ENCODE results near the gene CEND1.
"Not testable (repeated sequence)": the region's sequence is repeated elsewhere in the genome, so short reads cannot be mapped to it uniquely, and the experiment has no call there.

The CEND1 gene

GRCh38 chr11:763549-764321 lies 26.2 kb downstream of the CEND1 start:
- DNase-seq (ENCODE audit: low spot score) = no peak

DNA sequence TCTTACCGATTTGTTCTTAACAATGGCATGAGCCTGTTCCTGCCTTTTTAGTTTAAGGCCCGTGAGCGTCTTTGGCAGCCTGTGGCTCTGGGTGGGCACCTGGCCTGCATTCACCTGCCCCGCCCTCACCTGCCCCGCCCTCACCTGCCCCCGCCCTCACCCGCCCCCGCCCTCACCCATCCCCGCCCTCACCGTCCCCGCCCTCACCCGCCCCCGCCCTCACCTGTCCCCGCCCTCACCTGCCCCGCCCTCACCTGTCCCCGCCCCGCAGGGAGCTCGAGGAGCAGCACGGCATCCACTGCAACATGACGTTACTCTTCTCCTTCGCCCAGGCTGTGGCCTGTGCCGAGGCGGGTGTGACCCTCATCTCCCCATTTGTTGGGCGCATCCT lies 26.8 kb downstream of the CEND1 start:
- DNase-seq (ENCODE audit: low spot score) = no peak

DNA sequence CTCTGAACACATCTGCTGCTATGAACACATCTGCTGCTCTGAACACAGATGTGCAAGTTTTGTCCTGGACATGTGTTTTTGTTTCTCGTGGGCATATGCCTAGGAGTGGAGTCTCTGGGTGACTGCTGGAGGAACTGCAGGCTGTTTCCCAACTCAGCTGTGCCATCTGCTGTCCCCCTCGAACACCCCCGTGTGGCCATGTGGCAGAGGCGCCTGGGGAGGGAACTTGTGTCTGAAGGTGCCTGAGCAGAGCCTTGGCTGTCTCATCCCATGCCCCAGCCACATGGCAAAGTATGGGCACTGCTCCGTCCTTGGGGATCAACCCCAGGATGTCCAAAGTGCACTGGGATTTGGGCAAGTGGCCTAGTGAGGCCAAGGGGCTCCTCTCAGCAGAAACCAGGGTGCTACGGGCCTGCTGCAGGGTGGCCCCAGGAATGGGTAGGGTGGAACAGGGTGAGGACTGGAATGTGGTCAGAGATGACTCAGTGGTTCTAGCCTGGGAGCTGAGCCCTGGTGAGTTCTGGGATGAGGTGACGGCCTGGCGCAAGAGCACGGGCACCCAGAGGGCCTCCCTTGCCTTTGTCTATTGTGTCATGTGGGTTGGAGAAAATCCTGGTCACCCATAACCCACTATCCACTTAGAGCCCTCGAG lies 27.3 kb downstream of the CEND1 start:
- DNase-seq (ENCODE audit: low spot score) = no peak

DNA sequence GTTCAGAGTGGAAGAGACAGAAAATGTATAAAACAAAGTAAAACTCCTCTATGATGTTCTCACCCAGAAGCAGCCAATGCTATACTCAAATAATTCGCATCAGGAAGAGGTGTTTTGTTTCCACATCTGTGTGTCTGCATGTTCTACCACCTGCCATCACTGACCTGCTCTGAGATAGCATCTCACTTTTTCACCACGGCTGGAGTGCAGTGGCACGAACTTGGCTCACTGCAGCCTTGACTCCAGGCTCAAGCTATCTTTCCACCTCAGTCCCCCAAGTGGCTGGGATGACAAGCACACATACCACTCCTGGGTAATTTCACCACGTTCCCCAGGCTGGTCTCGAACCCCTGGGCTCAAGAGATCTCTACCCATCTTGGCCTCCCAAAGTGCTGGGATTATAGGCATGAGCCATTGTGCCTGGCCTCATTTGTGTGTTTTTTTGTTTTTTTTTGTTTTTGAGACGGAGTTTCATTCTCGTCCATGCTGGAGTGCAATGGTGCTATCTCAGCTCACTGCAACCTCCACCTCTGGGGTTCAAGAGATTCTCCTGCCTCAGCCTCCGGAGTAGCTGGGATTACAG lies 28.3 kb downstream of the CEND1 start:
- DNase-seq (ENCODE audit: low spot score) = no peak

- DNase-seq (ENCODE audit: low spot score) = no peak
Observed at GRCh38 chr11:760236-760635, 29.7 kb downstream of the CEND1 start.

DNA sequence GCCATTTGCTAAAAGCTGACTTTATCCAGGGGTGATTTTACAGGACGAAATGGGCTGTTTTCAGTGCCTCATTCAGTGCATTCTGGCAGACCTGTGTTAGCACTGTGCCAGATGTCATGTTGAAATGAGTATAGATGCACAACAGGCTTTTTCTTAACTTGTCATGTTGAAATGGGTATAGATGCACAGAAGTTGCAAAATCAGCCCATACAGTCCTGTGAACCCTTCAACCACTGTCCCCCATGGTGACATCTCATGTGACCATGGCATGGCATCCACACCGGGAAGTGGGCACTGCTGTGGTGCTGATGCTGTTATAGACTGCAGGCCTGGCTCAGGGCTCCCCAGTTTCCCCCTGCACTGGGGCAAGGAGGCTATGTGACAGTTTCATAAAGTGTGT lies 40.2 kb downstream of the CEND1 start:
- no peak for DNase-seq (ENCODE audit: low spot score)

DNA sequence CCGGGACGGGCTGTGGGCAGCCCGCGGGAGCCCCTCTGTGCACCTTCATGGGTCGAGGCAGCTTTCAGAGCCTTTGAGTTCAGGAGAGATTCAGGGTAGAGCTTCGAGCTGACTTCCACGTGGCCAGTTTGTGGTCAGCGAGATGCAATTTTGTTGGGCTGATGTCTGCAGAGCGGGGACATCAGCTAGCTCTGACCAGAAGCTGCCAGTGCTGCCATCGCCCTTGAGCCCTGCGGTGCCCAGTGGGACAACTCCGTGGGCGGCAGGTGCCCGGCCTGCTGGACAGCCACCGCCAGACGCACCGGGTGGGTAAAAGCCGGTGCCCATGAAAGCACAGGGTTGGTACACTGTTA lies 41.9 kb downstream of the CEND1 start:
- DNase-seq (ENCODE audit: low spot score) = no peak

DNA sequence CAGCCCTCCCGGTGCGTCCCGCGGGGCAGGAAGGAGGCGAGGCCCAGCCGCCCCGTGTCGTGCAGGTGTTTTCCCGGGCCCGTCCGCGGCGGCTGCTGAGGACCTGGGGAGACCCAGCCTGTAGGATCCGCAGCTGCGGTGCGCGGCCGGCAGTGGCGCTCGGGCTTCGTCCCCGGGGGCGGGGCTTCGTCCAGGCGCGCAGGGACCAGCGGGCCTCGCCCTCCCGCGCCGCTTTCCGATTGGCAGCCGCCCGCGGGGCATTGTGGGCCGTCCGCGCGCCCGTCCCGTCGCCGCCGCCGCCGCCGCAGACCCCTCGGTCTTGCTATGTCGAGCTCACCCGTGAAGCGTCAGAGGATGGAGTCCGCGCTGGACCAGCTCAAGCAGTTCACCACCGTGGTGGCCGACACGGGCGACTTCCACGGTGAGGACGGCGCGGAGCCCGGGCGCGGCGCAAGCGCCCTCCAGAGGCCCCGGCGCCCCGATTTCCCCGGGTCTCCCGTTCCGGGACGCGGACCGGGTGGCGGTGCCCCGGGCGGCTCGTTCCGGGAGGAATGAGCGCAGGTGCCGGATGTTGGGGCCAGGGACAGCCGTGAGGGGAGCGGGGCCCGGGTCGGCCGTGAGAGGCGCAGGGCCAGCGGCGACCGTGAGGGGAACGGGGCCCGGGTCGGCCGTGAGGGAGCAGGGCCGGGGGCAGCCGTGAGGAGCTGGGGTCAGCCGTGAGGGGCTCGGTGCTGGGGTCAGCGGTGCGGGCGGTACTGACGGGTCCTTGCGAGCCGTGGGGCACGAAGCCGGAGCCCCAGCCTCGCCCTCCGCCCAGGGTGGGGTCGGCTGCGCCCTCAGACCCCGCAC lies 42.5 kb downstream of the CEND1 start, which contains the start of gene TALDO1:
TSS of gene TALDO1 (plus strand) at position 307 of the 849 bp plus-strand sequence. CDS start at position 325, 18 bp downstream.
- peak; percentile 79 for DNase-seq (ENCODE audit: low spot score)

GRCh38 chr11:746289-747157 lies 43.4 kb downstream of the CEND1 start:
- peak; percentile 26 for DNase-seq (ENCODE audit: low spot score)

DNA sequence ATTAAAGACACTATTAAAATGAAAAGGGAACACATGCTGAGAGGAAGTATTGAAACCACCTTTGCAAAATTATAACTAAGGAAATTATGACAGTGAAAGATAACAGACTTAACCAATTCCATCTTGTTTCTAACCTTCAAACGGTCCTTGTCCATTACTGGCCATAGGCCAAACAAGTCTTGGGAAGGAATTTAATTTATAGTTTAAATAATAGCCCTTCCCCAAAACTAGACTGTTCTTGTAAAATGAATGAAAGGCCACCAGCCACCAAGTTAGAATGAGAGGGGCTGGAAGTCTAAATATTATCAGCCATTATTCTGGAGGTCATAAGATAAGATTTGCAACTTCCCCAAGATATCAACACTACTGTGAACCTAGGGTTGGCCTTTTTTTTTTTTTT lies 44.5 kb downstream of the CEND1 start:
- DNase-seq (ENCODE audit: low spot score) = no peak

GRCh38 chr11:742571-743201 lies 47.2 kb downstream of the CEND1 start:
- DNase-seq (ENCODE audit: low spot score) = no peak

DNA sequence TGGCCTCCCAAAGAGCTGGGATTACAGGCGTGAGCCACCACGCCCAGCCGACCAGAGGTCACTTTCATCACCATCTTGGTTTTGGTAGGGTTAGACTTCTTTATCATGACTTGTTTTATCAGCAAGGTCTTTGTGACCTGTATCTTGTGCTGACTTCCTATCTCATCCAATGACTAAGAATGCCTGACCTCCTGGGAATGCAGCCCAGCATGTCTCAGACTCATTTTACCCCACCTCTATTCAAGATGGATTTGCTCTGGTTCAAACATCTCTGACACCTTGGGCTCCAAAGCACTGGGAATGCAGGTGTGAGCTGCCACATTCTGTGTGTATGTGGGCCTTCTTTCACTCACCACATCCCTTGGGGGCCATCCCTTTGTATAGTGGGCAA lies 47.7 kb downstream of the CEND1 start:
- DNase-seq (ENCODE audit: low spot score) = no peak

GRCh38 chr11:737899-738298 lies 52.0 kb downstream of the CEND1 start:
- DNase-seq (ENCODE audit: low spot score) = not testable (repeated sequence)

DNA sequence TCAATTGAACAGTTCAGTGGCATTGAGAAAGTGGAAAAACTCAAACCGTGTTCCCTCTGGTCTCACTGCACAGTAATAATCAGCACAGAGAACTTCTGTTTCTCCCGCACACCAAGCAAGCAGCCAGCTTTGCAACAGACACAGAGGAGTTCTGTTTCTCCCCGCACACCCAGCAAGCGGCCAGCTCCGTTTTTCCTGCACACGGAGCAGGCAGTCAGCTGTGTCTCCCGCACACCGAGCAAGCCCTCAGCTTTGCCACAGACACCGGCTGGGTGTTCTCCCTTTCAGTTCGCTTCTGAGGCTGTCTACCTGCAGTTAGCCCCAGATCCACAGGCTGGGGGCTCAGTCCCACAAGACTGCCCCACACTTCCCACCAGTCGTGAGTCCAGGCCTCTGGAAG lies 52.5 kb downstream of the CEND1 start:
- no peak for DNase-seq (ENCODE audit: low spot score)

All from CD4-positive, alpha-beta T cell treated with Interleukin-15 for 4 hours (primary cell).